ENCODE results near the gene ZFP30.

The ZFP30 gene

DNA sequence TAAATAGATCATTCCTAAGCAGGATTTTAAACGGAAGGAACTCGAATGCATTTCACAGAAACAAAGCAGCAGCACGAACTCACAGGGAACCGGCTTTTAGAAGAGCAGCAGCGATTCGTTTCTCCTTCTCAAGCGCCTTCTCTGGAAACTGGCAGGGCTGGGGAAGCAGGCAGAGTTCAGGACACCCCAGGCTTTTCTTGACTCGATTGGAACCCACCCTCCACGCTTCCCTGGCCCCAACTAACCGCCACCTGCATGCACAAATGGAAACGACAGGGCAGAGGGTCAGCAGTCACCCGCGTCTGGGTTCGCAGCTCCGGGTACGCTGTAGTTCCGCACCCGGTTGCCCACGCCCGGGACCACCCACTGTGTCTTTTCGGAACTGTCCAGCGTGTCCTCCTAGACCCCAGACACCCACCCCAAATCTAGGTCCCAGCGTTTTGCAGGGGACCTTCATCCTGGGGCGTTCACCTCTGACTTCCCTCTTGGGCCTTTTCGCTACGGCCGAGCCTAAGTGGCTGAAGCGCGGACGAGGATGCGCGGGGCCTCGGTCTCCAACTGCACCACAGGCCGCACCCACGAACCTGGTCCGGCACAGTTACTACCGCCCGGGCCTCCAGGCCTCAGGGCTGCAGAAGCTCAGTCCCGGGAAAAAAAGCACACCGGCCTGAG, 500 bp downstream of the ZFP30 start:
- no peaks in the 10 kb centered on the region for H3K27me3 ChIP-seq (ENCODE audit: control insufficient read depth, insufficient read depth, low read length)
- peak overlapping the region; percentile 99 for H3K4me2 ChIP-seq (ENCODE audit: low read length)
- peaks cover 15% of the 10 kb centered on the region for H3K4me1 ChIP-seq (ENCODE audit: control insufficient read depth, insufficient read depth, low read length)
- peak overlapping the region; percentile 88 for H3K4me3 ChIP-seq (ENCODE audit: low read length)
- peak overlapping the region; percentile 88 for H3K9ac ChIP-seq (ENCODE audit: low read depth, low read length)
- H3K36me3 ChIP-seq (ENCODE audit: insufficient read depth, low read length) = peaks cover 7% of the 10 kb centered on the region
- H3K9me3 ChIP-seq (replicated peaks; ENCODE audit: low read length) = peaks cover 4% of the 10 kb centered on the region

DNA sequence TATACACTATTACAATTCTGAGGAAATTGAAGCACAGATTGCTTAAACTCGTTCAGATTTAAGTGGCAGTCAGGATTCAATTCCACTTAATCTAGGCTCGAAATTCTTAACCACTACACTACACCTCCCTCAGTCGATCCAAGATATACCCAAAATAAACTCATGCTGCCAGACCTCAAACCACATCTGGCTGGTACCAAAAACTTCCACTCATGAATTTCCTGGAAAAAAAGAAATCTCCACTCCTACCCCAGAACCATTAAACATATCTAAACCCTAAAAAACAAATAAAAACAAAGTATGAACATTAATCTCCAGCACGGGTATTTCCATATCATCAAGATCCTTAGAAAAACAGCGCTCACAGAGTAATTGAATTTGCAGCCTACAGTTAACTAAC, 1.1 kb downstream of the ZFP30 start:
- Histone ChIP-seq H3K27me3 (ENCODE audit: control insufficient read depth, insufficient read depth, low read length) (no peaks in the 10 kb centered on the region), H3K4me3 (ENCODE audit: low read length) (peak overlapping the region; percentile 88), H3K9ac (ENCODE audit: low read depth, low read length) (peak overlapping the region; percentile 88)

DNA sequence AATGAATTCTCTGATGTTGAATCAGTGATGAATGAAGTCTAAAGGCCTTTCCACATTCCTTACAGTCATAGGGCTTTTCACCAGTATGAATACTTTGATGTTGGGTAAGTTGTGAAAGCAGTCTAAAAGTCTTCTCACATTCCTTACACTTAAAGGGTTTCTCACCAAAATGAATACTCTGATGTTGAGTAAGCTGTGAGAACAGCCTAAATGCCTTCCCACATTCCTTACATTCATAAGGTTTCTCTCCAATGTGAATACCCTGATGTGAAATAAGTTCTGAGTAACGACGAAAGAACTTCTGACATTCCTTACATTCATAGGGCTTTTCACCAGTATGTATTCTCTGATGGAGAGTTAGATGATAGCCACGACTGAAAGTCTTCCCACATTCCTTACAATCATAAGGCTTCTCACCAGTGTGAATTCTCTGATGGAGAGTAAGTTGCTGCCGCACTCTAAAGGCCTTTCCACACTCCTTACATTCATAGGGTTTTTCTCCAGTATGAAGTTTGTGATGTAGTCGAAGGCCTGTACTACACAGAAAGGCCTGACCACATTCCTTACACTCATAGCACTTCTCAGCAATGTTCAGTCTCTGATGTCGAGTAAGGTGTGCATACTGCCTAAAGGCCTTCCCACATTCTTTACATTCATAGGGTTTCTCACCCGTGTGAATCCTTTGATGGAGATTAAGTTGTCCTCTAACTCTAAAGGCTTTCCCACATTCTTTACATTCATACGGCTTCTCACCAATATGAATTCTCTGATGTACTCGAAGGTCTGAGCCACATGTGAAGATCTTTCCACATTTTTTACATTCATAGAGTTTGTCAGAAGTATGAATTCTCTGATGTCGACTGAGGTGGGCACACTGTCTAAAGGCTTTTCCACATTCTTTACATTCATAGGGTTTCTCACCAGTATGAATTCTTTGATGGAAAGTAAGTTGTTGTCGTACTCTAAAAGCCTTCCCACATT, 19.9 kb downstream of the ZFP30 start:
- Histone ChIP-seq H3K9ac (ENCODE audit: low read depth, low read length) (no peak overlapping the region), H3K4me1 (ENCODE audit: control insufficient read depth, insufficient read depth, low read length) (no peaks in the 10 kb centered on the region), H3K9me3 (replicated peaks; ENCODE audit: low read length) (peaks cover 45% of the 10 kb centered on the region), H3K4me2 (ENCODE audit: low read length) (no peak overlapping the region), H3K36me3 (ENCODE audit: insufficient read depth, low read length) (peaks cover 64% of the 10 kb centered on the region), H3K4me3 (ENCODE audit: low read length) (no peak overlapping the region), H3K27me3 (ENCODE audit: control insufficient read depth, insufficient read depth, low read length) (no peaks in the 10 kb centered on the region)

More for the DNA sequence above, 1.1 kb downstream of the ZFP30 start:
- peaks cover 5% of the 10 kb centered on the region for H3K9me3 ChIP-seq (replicated peaks; ENCODE audit: low read length)
- peaks cover 15% of the 10 kb centered on the region for H3K4me1 ChIP-seq (ENCODE audit: control insufficient read depth, insufficient read depth, low read length)
- peak overlapping the region; percentile 99 for H3K4me2 ChIP-seq (ENCODE audit: low read length)
- H3K36me3 ChIP-seq (ENCODE audit: insufficient read depth, low read length) = peaks cover 7% of the 10 kb centered on the region

DNA sequence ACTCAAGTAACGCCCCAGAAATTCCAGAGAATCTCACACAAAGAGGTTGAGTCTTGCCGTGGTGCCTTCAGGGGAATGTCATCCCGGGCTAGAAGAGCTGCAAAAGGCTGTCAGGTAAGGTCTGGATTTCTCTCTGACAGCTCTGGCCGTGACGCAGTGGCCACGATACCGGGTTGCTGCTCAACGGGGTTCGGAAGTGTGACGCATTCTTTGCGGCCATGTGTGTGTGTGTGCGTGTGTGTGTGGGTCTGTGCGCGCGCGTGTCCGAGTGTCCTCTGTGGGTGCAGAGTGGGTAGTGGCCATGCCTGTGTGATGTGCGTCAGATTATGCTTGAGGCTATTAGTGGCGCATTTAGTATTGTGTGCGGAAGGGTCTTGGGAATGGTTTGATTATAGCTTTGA, 60.3 kb downstream of the ZFP30 start:
- H3K4me2 ChIP-seq (ENCODE audit: low read length) = peak overlapping the region; percentile 95
- H3K4me1 ChIP-seq (ENCODE audit: control insufficient read depth, insufficient read depth, low read length) = peaks cover 10% of the 10 kb centered on the region
- H3K4me3 ChIP-seq (ENCODE audit: low read length) = peak overlapping the region; percentile 90
- no peaks in the 10 kb centered on the region for H3K36me3 ChIP-seq (ENCODE audit: insufficient read depth, low read length)
- no peaks in the 10 kb centered on the region for H3K9me3 ChIP-seq (replicated peaks; ENCODE audit: low read length)
- H3K9ac ChIP-seq (ENCODE audit: low read depth, low read length) = peak overlapping the region; percentile 82
- no peaks in the 10 kb centered on the region for H3K27me3 ChIP-seq (ENCODE audit: control insufficient read depth, insufficient read depth, low read length)

DNA sequence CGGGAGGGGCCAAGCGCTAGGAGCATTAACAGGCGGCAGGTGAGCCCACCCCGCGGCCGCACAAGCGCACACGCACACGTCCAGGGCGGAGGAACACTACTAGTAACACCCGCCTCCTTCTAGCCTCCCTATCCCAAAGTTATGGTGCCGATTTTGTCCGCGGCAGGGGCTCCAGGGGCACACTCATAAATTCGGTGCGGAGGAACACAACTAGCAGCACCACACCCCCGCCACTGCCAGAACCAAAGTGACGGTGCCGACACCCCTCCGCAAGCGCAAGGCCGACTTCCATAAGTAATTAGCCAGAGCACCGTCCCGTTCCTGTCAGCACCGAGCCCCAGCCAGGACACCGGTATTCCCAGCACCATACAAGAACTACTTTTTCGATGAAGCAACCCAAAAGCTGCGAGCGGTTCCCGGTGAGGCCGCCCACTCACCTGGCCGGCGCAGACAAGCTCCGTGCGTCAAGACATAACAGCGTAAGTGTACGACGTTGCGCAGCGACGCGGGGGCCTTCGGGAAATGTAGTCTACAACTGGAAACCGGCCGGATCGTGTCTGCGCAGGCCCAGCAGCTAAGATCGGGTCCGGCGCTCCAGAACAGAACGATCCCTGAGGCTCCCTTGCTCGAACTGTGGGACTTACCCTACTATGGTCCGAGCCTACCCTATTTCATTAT, 60.8 kb downstream of the ZFP30 start, which contains the start of the genes ZNF540 and ZNF571:
TSS of gene ZNF540 (plus strand) at position 573 of the 678 bp plus-strand sequence. CDS start 3,572 bp downstream, outside the sequence.
TSS of gene ZNF571 (minus strand) at position 489 of the 678 bp plus-strand sequence. CDS start 8,116 bp downstream, outside the sequence.
- Histone ChIP-seq H3K4me2 (ENCODE audit: low read length) (peak within 1 kb of the TSS; percentile 95), H3K9me3 (replicated peaks; ENCODE audit: low read length) (no peaks in the 10 kb centered on the region), H3K4me3 (ENCODE audit: low read length) (peak within 1 kb of the TSS; percentile 90), H3K9ac (ENCODE audit: low read depth, low read length) (peak within 1 kb of the TSS; percentile 82), H3K27me3 (ENCODE audit: control insufficient read depth, insufficient read depth, low read length) (no peaks in the 10 kb centered on the region), H3K36me3 (ENCODE audit: insufficient read depth, low read length) (no peaks in the 10 kb centered on the region), H3K4me1 (ENCODE audit: control insufficient read depth, insufficient read depth, low read length) (peaks cover 10% of the 10 kb centered on the region)

DNA sequence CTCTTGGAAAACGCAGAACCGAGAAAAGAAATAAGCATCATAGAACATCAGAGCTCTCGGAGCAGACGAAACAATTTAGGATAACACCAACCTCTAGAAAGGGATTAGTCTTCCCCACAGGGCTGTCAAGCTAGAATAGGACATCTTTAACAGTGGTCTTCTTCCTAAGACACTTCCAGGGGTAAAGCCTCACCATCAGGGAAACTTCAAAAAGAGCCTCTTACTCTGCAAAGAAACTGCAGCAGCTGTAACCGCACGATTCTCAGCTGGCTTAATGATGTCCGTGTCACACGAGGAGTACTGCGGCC, 61.3 kb downstream of the ZFP30 start:
- H3K9me3 ChIP-seq (replicated peaks; ENCODE audit: low read length) = no peaks in the 10 kb centered on the region
- peak overlapping the region; percentile 95 for H3K4me2 ChIP-seq (ENCODE audit: low read length)
- H3K27me3 ChIP-seq (ENCODE audit: control insufficient read depth, insufficient read depth, low read length) = no peaks in the 10 kb centered on the region
- H3K4me1 ChIP-seq (ENCODE audit: control insufficient read depth, insufficient read depth, low read length) = peaks cover 10% of the 10 kb centered on the region
- peak overlapping the region; percentile 90 for H3K4me3 ChIP-seq (ENCODE audit: low read length)
- H3K36me3 ChIP-seq (ENCODE audit: insufficient read depth, low read length) = no peaks in the 10 kb centered on the region
- peak overlapping the region; percentile 82 for H3K9ac ChIP-seq (ENCODE audit: low read depth, low read length)

DNA sequence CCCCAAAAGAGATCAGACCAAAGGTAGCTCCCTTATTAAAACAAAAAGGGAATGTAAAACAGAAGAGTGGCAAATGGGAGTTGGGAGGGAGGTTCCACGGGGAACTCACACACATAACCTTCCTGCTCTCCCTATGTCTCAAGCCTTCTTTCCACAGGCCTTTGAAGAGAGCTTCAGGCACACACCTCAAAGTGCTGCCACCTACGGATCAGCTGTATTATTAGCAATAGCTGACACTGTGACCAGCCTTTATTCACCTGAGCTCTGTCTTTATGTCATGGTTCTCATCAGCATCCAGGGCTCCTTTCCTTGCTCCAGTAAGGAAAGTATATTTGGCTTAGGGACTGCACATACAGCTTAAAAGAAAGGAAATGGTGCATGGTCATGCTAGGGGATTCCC, 71.9 kb downstream of the ZFP30 start:
- peaks cover 31% of the 10 kb centered on the region for H3K36me3 ChIP-seq (ENCODE audit: insufficient read depth, low read length)
- H3K4me3 ChIP-seq (ENCODE audit: low read length) = no peak overlapping the region
- H3K27me3 ChIP-seq (ENCODE audit: control insufficient read depth, insufficient read depth, low read length) = no peaks in the 10 kb centered on the region
- H3K9ac ChIP-seq (ENCODE audit: low read depth, low read length) = no peak overlapping the region
- H3K4me1 ChIP-seq (ENCODE audit: control insufficient read depth, insufficient read depth, low read length) = no peaks in the 10 kb centered on the region
- peaks cover 20% of the 10 kb centered on the region for H3K9me3 ChIP-seq (replicated peaks; ENCODE audit: low read length)
- no peak overlapping the region for H3K4me2 ChIP-seq (ENCODE audit: low read length)

DNA sequence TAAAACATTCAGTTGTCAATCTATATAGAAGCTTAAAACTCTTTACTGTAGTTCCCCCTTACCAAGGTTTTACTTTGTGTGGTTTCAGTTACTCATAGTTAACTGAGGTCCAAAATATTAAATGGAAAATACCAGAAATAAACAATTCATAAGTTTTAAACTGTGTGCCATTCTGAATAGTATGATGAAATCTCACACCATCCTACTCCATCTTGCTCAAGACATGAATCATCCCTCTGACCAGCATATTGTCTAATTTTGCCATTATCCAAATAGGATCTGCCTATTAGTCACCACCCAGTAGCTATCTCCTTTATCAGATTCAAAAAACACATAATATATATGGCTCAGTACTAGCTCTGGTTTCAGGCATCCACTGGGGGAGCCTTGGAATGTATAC, 83.1 kb downstream of the ZFP30 start:
- Histone ChIP-seq H3K36me3 (ENCODE audit: insufficient read depth, low read length) (peaks cover 7% of the 10 kb centered on the region), H3K4me1 (ENCODE audit: control insufficient read depth, insufficient read depth, low read length) (no peaks in the 10 kb centered on the region), H3K4me2 (ENCODE audit: low read length) (no peak overlapping the region), H3K27me3 (ENCODE audit: control insufficient read depth, insufficient read depth, low read length) (no peaks in the 10 kb centered on the region), H3K4me3 (ENCODE audit: low read length) (no peak overlapping the region), H3K9ac (ENCODE audit: low read depth, low read length) (no peak overlapping the region), H3K9me3 (replicated peaks; ENCODE audit: low read length) (peaks cover 34% of the 10 kb centered on the region)

DNA sequence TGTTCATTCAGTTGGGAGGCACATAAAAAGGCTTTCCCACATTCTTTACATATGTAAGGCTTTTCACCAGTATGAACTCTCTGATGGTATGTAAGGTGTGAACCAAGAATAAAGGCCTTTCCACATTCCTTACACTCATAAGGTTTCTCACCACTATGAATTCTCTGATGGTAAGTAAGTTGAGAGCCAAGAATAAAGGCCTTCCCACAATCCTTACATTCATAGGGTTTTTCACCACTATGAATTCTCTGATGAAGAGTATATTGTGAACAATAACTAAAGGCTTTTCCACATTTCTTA, 89.9 kb downstream of the ZFP30 start:
- no peak overlapping the region for H3K9ac ChIP-seq (ENCODE audit: low read depth, low read length)
- no peak overlapping the region for H3K4me3 ChIP-seq (ENCODE audit: low read length)
- no peaks in the 10 kb centered on the region for H3K27me3 ChIP-seq (ENCODE audit: control insufficient read depth, insufficient read depth, low read length)
- H3K36me3 ChIP-seq (ENCODE audit: insufficient read depth, low read length) = peaks cover 21% of the 10 kb centered on the region
- H3K4me1 ChIP-seq (ENCODE audit: control insufficient read depth, insufficient read depth, low read length) = no peaks in the 10 kb centered on the region
- peaks cover 68% of the 10 kb centered on the region for H3K9me3 ChIP-seq (replicated peaks; ENCODE audit: low read length)
- H3K4me2 ChIP-seq (ENCODE audit: low read length) = no peak overlapping the region

DNA sequence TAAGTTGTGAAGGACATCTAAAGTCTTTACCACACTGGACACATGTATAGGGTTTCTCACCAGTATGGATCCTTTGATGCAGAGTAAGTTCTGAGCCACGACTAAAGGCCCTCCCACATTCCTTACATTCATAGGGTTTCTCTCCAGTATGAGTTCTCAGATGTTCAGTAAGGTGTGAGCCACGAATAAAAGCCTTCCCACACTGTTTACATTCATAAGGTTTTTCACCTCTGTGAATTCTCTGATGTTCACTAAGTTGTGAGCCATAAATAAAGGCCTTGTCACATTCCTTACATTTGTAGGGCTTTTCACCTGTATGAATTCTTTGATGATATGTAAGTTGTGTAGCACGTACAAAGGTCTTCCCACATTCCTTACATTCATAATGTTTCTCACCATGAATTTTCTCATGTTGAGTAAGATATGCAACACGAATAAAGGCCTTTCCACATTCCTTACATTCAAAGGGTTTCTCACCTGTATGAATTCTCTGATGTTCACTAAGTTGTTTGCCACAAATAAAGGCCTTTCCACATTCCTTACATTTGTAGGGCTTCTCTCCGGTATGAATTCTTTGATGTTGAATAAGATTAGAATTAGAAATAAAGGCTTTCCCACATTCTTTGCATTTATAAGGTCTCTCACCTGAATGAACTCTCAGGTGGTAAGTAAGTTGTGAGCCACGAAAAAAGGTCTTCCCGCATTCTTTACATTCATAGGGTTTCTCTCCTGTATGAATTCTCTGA, 90.5 kb downstream of the ZFP30 start:
- no peaks in the 10 kb centered on the region for H3K27me3 ChIP-seq (ENCODE audit: control insufficient read depth, insufficient read depth, low read length)
- H3K4me3 ChIP-seq (ENCODE audit: low read length) = no peak overlapping the region
- H3K36me3 ChIP-seq (ENCODE audit: insufficient read depth, low read length) = peaks cover 21% of the 10 kb centered on the region
- no peak overlapping the region for H3K9ac ChIP-seq (ENCODE audit: low read depth, low read length)
- H3K4me2 ChIP-seq (ENCODE audit: low read length) = no peak overlapping the region
- H3K9me3 ChIP-seq (replicated peaks; ENCODE audit: low read length) = peaks cover 68% of the 10 kb centered on the region
- no peaks in the 10 kb centered on the region for H3K4me1 ChIP-seq (ENCODE audit: control insufficient read depth, insufficient read depth, low read length)
